ENCODE results near the gene GPC5.
"Not testable (repeated sequence)": the region's sequence is repeated elsewhere in the genome, so short reads cannot be mapped to it uniquely, and the experiment has no call there.

Gene GPC5

DNA sequence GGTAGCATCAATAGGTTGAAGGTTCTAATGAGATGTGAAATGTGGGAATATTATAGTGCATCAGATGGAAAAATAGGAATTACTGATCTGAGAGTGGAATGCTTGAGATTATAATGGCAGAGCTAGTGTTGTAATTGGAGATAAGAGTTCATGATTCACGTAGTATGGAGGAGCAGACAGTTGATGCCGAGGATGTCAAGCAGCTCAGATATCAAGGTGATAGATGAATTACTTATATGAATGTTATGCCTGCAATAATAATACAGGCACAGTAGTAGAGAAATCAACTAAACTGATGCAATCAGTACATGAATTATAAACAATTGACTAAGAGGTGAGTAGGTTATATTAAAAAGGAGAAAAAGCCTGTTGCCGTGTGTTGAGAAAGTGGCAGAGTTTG, 1035.0 kb downstream of the GPC5 start:
- no peak for DNase-seq

DNA sequence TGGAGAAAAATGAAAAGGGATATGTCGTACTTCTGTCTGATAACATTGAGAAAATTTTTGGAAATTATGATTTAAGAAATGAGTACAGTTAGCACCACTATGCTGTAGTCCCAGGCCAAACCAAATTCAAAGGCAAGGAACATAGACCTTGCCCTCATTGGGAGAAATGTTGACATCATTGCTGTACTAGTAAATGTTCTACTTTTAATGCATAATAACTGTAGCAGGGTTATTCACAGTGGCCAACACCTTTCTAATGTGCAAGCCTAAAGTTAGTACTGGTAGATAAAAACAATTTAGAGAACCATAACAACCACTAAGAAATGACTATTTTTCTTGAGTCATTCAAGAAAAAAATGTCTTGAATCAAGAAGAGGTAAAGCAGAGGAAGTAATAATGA, 1035.5 kb downstream of the GPC5 start:
- no peak for DNase-seq

DNA sequence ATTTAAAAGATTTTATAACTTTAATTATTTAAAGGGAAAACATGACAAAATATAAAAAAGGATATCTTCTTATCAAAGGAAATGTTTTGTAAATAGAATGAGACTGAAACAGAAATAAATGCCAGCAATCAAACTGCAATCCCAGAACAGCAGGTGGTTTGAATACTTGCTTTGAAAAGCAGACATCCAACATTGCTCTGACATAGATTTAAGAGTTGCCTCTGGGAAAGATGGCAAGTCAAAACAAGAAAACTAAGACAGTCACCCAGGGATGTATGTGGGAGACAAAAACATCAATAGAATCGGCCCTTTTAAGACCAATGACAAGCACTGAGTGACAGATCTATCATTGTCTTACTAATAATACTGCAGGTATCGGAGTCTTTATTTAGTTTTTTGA, 1038.5 kb downstream of the GPC5 start:
- no peak for DNase-seq

DNA sequence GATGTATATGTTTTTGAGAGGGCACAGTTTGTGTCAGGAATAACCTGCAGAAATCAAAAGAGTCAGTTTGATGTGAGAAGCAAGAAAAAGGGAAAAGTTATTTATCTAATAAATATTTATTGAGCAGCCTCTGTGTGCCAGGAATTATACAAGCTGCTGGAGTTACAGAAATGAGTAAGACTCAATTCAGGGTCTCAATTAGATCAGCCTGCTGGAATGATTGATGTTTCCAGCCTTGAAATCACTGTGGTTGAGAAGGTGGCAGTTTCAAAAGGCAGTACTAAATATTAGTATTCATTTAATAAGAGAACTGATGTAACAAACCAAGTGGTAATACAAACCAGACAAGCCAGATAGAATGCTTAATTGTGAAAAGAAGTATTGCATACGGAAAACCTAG, 1045.8 kb downstream of the GPC5 start:
- no peak for DNase-seq

DNA sequence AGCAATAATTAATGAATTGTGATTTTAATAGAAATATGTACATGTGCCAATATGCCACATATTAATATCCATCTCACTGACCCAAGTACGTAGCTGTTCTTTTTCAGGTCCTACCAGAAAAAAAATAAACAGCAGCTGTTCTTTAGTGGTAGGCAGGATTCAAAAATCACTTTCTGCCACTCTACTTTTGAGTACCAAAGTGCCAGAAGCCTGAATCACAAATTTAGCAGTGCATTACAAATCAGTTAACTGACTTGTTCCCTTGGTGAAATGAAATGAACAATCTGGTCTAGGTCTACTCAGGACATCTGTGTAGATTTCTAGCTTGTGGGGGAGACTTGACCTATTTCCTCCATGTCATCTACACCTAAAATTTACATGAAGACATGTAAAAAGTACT, 1052.6 kb downstream of the GPC5 start:
- DNase-seq = no peak

DNA sequence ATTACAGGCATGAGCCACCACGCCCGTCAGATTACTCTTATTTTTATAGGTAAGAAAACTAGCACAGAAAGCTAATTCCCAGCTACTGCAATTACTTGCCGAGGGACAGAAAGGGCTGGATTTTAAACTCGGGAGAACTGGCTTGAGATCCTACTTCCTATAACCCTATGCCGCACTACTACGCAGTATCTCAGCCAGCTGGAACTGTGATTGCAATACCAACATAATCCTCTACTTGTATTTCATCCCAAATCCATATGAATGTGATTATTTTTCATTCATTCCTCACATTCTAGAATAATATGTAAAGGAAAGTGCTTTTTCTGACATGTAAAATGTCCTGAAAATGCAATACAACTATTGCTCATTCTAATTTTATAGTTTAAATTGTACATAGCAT, 1054.4 kb downstream of the GPC5 start:
- DNase-seq = no peak

DNA sequence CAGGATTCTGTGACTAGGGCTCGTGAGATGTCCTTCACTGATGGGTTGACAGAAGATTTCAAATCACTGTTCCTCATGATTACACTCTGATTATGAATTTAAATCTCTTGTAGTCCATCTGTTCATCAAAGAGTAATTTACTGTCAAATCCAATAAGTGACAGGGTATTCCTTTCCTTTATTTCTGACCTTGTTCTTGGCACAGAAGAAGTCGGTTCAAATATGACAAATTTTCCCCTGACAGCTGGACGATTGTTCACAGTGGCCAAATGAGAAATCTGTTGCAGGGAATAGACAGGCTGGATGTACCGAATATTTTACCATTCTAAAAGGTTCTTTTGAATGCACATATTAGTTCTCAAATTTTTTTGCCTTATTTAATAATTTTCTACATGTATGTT, 1060.9 kb downstream of the GPC5 start:
- DNase-seq = no peak

DNA sequence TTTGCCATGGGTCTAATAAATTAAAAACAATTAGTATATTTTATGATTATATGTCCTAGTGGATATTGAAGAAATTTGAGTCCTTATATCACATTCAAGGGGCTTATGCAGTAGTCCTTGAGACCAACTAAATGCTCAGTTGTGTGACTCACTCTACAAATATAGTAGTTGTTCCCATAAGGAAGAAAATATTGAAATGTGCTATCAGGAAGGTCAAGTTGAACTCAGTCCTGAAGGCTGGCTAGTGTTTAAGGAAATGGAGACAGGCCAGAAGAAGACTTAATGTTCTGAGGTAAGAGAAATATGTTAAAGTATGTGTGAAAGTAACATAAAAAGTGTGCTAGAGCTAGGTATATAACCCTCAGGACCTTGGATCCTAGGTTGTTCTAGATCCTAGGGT, 1062.1 kb downstream of the GPC5 start:
- no peak for DNase-seq

DNA sequence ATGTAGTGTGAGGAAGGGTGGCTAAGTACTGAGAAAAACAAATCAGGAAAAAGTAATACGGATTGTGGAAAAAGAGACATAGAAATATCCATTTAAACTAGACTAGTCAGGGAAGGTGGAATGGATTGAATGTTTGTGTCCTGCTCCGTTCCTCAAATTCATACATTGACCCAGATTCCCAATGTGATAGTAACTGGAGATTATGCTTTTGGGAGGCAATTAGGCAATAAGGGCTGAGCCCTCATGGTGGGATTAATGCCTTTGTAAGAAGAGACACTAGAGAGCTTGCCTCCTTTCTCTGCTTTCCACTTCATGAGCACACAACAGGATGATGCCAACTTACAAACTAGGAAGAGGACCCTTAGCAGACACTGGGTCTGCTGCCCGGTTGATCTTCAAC, 1063.0 kb downstream of the GPC5 start:
- DNase-seq = no peak

DNA sequence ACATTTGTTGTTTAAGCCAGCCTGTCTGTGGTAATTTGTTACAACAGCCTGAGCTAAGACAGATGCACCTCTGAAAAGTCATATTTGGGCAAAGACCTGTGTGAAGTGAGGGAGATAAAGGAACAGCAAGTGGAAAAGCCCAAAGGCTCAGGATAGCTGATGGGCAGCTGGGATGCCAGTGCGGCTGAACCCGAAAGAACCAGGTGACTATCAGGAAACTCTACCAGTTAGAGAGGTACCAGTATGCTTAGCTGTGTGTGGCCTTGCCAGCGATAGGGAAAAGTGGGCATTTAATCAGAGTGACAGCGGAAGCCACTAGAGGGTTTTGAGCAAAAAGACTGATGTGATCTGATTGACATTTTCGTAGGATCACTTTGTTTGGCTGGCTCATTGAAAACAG, 1063.4 kb downstream of the GPC5 start:
- DNase-seq = no peak

DNA sequence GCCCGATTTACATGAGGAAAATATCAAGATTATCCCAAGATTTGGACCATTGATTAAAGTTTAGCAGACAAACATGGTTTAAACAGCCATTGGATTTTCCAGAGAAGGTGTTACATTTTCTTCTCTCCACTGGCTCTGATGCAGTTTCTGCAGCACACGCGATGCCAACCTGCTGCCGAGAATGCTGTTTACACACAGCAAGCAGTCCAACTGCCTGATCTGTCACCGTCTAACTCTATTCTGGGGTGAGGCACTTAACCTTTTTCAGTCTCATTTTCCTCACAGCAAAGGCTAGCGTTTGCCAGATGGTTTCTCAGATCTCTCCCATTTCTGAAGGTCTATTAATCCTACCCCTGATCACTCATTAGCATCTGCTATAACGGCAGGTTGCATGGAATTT, 1064.7 kb downstream of the GPC5 start:
- DNase-seq = no peak

DNA sequence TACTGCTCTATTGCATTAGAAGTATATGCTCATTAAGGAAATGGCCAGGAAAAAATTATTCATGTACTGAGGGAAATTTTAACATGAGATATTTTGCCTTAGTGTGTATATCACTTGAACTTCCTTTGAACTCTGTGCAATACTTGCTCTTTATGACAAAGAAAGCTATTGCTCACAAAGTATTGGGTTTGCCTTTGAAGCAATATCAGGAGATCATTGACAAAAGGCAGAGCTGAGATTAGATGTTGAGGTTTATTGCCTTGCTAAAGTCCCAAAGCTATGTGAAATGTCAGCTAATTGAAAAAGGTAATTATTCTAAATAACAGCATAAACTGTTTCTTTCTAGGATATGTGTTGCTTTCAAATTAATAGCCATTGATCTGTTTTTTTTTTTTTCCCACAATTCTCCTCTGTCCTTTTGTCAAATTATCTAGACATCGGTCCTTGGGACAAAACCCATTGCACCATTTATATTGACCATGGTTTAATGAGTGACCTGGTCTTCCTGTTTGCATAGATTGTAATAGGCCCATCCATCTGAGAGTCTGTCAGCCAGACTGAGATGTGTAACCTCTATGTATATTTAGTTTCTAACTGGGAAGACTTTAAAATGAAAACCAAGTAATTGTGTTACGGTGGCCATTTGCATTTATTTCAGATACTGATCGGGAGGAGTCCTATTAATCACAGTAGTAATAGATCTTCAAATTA, 1075.5 kb downstream of the GPC5 start:
- DNase-seq = no peak

DNA sequence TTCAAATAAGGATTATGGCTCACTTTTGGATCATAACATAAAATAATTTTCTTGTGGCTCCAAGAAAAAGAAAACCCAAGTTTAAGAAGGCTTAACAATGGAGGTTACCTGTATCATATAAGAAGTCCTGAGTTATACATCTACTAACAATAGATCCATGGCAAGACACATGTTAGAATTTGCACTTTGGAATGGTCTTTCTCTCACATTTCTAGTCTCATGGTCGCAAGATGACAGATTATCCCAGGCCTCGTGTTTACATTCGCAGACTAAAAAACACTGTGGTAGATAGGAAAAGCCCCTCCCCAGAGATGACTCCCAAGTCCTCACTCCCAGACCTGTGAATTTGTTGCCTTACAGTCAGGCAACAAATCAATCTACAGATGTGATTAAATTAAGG, 1082.0 kb downstream of the GPC5 start:
- DNase-seq = no peak

DNA sequence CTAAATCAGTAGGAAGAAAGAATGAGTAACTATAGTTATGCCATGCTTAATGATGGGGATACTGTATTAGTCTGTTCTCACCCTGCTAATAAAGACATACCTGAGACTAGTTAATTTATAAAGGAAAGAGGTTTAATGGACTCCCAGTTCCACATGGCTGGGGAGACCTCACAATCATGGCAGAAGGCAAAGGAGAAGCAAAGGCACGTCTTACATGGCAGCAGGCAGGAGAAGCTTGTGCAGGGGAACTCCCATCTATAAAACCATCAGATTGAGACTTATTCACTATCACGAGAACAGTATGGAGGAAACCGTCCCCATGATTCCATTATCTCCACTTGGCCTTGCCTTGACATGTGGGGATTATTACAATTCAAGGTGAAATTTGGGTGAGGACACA, 1084.4 kb downstream of the GPC5 start:
- DNase-seq = not testable (repeated sequence)

DNA sequence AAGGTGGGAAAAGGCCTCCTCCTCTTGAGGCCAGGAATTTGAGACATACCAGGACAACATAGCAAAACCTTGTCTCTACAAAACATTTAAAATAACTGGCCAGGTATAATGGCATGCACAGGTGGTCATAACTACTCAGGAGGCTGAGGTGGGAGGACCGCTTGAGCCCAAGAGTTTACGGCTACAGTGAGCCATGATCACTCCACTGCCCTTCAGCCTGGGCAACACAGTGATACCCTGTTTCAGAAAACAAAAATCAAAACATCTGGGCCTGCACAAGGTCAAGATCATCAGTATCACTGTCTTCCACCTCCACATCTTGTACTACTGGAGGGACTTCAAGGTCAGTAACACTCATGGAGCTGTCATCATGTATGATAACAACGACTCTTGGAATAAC, 1085.5 kb downstream of the GPC5 start:
- DNase-seq = no peak

DNA sequence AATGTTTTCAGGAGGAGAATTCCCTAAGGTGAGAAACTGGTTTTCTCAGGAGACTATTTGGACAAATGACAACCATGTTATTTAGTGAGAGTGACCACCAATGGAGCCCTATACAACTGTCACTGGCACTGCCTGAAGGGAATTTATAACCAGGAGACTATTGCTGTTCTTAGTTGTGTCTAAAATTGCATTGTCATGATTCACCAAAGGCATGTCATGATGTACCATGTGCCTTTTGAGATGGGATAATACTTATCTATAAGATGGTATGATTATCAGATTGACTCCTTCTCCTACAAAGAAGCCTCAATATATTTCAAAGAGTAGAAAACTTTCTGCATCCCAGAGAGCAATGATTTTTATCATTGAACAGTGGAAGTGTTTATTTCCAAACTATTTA, 1088.8 kb downstream of the GPC5 start:
- DNase-seq = no peak

DNA sequence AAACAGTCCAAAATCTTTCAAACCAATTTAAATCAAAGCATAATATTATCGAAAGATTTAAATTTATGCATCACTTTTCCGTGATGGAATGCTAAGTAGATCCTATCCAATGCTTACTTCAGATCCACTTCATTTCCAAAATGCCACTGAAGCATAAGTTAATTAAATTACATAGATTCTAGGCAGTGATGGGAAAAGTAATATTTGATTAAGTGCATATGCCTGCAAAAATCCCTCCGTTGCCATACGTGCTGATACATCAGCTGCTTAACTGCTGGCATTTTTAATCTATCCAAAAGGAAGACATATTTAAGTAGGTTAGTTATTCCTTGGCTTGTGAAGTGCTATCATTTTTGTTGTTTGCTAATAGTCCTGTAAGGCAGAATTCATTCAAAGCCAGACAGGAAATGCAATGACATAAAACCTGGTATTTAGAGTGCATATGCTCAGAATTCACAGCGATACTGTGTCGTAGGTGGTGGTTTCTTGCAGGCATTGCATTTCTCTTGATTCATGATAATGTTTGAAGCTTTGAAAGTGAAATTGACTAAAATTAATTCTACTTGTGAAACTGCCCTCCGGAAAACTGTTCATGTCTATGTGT, 1089.9 kb downstream of the GPC5 start:
- DNase-seq = no peak

DNA sequence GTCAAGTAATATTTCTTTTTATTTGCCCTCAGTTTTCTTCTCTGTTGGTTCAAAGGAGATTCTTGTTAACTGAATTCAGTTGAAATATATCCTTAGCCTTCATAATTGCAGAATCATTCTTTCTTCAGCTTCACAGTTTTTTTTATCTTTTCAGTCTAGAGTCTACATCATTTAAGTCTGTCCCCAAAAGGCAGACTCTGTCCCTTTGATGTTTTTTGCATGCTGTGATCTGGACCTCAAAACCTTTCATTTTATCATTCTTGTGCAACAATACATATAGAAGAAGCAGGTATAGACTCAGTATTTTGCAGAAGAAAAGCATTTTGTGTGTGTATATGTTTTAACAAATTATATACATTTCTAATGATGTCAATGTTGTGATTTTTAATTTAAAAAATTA, 1093.4 kb downstream of the GPC5 start:
- no peak for DNase-seq

DNA sequence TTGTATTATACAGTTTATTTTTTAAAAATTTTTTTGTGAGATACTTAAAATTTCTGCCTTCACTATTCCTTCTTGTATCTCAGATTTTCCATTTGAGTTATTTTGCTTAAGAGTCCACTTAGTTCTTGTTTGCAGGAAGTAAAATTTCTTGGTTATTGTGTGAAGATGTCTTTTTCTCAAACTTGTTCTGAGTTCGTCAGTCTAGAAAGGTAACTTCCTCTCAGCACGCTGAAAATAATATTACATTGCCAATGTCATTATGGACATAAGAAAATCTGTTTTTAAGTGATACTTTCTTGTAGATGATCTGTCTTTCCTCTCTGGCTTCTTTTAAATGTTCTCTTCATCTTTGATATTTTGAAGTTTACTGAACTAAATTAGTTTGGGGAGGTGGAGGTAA, 1096.5 kb downstream of the GPC5 start:
- no peak for DNase-seq

DNA sequence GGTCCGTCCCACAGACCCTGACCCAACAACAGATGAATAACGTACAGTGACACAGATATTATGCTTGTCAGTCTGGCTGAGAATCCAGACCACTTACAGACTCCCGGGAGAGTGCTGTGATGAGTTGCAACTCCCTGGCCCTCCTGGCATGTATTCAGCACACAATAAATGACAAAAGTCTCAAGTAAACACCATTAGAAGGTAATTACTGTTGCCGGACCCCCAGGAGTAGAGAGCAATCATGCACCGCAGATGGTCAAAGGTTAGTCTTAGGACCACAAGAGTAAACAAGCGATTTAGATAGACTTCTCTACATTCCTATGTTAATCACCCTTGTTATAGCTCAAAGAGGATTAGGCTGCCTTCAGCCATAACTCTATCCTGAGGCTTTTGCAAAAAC, 1101.8 kb downstream of the GPC5 start:
- no peak for DNase-seq

DNA sequence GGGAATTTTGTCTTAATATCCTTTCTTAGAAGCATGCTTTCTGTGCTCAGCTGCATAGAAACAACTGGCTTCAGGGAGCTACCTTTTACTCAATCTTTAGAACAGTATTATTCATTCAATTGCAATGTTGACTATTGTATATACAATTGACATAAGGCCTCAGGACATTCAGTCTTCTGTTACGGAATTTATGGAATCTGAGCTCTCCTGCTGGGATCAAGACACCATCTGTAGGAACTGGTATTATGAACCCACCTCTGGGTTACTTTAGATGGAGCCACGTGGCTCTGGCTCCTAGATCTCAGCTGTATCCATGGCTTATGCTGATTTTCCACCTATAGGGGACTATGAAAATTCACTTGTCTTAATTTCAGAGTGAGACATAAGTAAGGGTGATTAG, 1112.0 kb downstream of the GPC5 start:
- DNase-seq = peak; percentile 67

DNA sequence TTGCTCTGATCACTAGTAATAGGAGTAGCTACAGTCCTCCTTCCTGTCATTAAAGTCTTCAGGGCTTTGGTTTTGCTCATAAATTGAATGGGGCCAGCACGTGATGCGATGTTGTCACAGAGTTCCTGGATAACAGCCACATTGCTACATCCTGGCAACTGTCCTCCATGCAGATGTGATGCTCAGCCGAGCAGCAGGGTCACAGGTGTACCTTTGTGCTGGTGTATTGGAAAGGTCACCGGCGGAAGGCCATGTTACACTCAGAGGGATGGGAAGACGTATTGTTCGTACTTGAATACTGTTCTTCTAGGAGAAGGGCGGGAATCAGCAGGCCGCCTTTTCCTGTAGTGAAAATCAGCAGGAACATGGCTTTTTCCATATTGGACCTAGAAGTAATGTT, 1114.4 kb downstream of the GPC5 start:
- no peak for DNase-seq

DNA sequence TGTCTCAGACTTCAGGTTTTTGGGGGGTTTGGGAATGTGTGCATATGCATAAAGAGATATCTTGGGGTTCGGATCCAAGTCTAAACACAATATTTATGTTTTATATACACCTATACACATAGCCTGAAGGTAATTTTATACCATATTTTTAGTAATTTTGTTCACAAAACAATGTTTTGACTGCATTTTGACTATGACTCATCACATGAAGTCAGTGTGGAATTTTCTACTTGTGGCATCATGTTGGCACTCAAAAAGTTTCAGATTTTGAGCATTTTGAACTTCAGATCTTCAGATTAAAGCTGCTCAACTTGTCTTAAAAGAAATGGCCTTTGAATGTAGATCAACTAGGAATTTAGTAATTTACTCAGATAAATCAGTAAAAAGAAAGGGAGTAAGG, 1115.3 kb downstream of the GPC5 start:
- DNase-seq = no peak

DNA sequence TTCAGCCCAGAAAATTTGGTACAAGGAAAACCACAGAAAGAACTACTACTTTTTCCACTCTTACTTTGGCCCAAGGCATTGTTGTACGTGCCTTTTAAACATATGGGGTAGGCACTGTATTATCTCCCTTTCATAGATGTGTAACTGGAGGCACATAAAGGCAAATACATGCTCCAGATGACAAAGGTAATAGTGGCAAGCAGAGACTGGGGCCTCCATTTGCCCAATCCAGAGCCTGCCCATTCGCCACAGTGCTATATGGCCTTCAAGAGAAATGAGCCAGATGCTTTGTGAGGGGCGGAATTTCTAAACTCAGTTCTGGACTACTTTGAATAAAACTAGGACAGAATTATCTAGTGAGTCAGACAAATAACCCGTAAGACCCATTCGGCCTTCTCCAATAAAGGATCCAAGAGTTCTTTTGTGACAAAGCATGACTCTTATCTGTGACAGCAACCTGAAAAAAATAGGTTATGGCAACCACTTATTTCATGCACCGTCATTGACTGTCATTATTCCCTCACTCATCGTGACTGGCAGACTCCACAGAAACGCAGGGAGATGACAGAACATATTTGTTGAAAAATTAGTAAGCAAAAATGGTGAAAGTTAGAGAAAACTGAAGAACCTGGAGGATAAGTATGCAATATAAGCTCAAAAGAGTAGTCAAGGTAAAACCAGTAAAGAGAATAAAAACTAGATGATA, 1116.2 kb downstream of the GPC5 start:
- DNase-seq = no peak

DNA sequence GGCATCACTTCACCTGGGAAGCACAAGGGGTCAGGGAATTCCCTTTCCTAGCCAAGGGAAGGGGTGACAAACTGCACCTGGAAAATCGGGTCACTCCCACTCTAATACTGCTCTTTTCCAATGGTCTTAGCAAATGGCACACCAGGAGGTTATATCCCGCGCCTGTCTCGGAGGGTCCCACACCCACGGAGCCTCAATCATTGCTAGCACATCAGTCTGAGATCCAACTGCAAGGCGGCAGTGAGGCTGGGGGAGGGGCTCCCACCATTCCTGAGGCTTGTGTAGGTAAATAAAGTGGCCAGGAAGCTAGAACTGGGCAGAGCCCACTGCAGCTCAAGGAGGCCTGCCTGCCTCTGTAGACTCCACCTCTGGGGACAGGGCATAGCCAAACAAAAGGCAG, 1118.5 kb downstream of the GPC5 start:
- not testable (repeated sequence) for DNase-seq

Data from HCEC 1CT (cell line).